Transverse colon (tissue), 4 donors: ENCODE measurements around the gene CRABP2.

Experiments
- EP300 ChIP-seq: sonication (generic); formaldehyde crosslinking; IDR thresholded peaks from one replicate; pipeline ENCODE4 v1.6.1; 2017; ENCODE audit warnings: antibody characterized with exemption, low read depth
- POLR2A ChIP-seq: fragments of 450-650 bp; IDR thresholded peaks from one replicate; pipeline ENCODE4 v1.6.1; 2016; ENCODE audit warnings: antibody characterized with exemption, mild to moderate bottlenecking, moderate library complexity
- POLR2AphosphoS5 ChIP-seq, 3 donors: sonication (generic); formaldehyde crosslinking; IDR thresholded peaks; one replicate each; pipeline ENCODE4 v1.6.1; 2016; ENCODE audit warnings: antibody characterized with exemption in 3 of 3
- TF ChIP-seq, protein P1 (sequence below), 5 experiments: fragments of 200-600 bp in 3 of 5; fragments of 450-650 bp in 2 of 5; sonication (generic) in 3 of 5; IDR thresholded peaks; 1 replicate in 2 of 5; 2 replicates in 3 of 5; pipeline ENCODE4 v1.5.1; 2016 to 2017; ENCODE audit warnings: antibody characterized with exemption in 5 of 5, inconsistent platforms in 3 of 5, mild to moderate bottlenecking in 2 of 5, moderate library complexity in 1 of 5

DNA sequence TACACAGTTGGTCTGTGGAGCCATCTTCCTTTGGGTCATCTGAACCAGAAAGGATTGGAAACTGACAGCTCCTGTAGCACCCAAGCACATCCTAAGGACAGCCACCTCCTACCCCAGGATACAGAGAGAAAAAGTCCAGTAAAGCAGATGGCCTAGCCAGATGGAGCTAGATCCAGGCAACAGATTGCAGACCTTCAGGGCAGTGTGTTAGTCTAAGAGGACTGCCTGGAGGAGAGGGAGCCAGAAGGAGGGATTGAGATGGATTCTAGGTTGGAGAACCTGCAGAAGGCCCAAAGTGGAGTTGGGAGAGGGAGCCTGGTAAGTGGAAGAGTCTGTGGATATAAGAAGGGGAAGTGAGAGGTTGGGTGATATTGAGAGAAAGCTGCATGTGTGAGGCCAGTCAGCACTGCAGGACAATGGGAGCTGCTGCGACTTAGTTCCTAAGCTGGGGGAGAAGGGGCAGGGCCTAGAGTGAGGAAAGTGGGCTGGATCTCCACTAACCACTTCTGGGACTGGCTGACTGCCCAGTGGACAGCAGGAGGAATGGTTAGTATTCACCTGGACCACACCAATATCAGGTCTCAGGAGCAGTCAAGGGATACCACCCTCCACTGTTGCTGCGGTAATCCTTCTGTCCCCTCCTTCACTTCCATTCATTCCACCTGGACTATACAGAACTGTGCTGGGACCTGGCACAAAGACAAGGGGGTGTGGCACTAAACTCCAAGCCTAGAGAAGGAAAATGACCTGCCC is 50.1 kb downstream of the CRABP2 start:
- TF ChIP-seq POLR2AphosphoS5 (IDR thresholded peaks at IDR 0.05) (no peak), POLR2A (no peak), EP300 (no peak)
- TF ChIP-seq, protein P1, sequence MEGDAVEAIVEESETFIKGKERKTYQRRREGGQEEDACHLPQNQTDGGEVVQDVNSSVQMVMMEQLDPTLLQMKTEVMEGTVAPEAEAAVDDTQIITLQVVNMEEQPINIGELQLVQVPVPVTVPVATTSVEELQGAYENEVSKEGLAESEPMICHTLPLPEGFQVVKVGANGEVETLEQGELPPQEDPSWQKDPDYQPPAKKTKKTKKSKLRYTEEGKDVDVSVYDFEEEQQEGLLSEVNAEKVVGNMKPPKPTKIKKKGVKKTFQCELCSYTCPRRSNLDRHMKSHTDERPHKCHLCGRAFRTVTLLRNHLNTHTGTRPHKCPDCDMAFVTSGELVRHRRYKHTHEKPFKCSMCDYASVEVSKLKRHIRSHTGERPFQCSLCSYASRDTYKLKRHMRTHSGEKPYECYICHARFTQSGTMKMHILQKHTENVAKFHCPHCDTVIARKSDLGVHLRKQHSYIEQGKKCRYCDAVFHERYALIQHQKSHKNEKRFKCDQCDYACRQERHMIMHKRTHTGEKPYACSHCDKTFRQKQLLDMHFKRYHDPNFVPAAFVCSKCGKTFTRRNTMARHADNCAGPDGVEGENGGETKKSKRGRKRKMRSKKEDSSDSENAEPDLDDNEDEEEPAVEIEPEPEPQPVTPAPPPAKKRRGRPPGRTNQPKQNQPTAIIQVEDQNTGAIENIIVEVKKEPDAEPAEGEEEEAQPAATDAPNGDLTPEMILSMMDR (IDR thresholded peaks at IDR 0.05), result no peak
